Brain microvascular endothelial cell (primary cell): ENCODE results near the gene ADGRA1.

ENCODE experiments used
- DNase-seq: peaks from one replicate; pipeline ENCODE4 v3.0.0-alpha.2; 2020
- H3K27ac ChIP-seq: fragments of 250-450 bp; sonication (Bioruptor Pico); 2 replicates; pipeline ENCODE4 v1.5.1; 2020; ENCODE audit warnings: mild to moderate bottlenecking, moderate library complexity
- H3K27me3 ChIP-seq: fragments of 250-450 bp; sonication (Bioruptor Pico); replicated peaks from 2 replicates; pipeline ENCODE4 v1.5.1; 2020; ENCODE audit warnings: mild to moderate bottlenecking
- H3K36me3 ChIP-seq: fragments of 250-450 bp; sonication (Bioruptor Pico); replicated peaks from 2 replicates; pipeline ENCODE4 v1.5.1; 2020; ENCODE audit warnings: mild to moderate bottlenecking
- H3K4me3 ChIP-seq: 2 replicates; pipeline ENCODE4 v1.5.1; 2011; ENCODE audit warnings: low read depth, mild to moderate bottlenecking, control low read depth, low read length, moderate library complexity
- CTCF ChIP-seq: IDR thresholded peaks from 2 replicates; pipeline ENCODE4 v1.5.1; 2011; ENCODE audit warnings: low read depth, mild to moderate bottlenecking, moderate library complexity, low read length, control low read depth, inconsistent platforms; ENCODE audit errors: missing control alignments
- in situ Hi-C: cut with HindIII; loops from 2 replicates; pipeline ENCODE4 v1.10.0; 2017; ENCODE audit warnings: low sequenced_read_pairs, low pct_ligation_motif_present

Gene ADGRA1

GRCh38 chr10:133056651-133057178 lies 31.0 kb upstream of the ADGRA1 start:
- no peaks in the 10 kb centered on the region for H3K27me3 ChIP-seq
- H3K4me3 ChIP-seq, result no peak overlapping the region
- no peak for DNase-seq
- in situ Hi-C loops, result no loop called here
- no peak overlapping the region for H3K27ac ChIP-seq
- no peaks in the 10 kb centered on the region for H3K36me3 ChIP-seq
- no peak for TF ChIP-seq CTCF

- Histone ChIP-seq H3K36me3 (no peaks in the 10 kb centered on the region), H3K27ac (no peak overlapping the region), H3K27me3 (no peaks in the 10 kb centered on the region), H3K4me3 (no peak overlapping the region)
- no peak for TF ChIP-seq CTCF
- in situ Hi-C loops, result no loop called here
- DNase-seq, result no peak
These were observed 29.2 kb upstream of the ADGRA1 start for GRCh38 chr10:133058331-133059092.

GRCh38 chr10:133059093-133059470 lies 28.6 kb upstream of the ADGRA1 start:
- DNase-seq, result no peak
- TF ChIP-seq CTCF, result no peak
- H3K4me3 ChIP-seq, result no peak overlapping the region
- H3K36me3 ChIP-seq, result no peaks in the 10 kb centered on the region
- H3K27me3 ChIP-seq, result no peaks in the 10 kb centered on the region
- H3K27ac ChIP-seq, result no peak overlapping the region
- in situ Hi-C loops, result no loop called here

DNA sequence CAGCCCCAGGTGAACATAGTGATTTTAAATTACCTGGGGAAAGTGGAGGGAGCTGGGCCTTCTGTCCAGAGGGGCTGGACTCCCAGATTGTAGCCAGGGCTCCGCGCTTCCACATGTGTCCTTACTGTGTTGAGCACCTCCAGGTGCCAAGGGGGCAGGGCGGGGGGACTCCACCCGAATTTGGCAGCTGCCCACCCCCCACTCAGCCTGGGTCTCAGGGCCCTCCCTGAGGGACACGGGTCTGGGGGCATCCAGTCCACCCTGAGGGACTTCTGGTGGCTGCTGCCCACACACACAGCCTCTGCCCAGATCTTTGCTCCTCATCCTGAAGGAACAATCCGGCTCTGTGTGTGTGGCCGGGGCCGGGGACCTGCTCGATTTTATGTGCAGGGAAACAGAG lies 28.2 kb upstream of the ADGRA1 start:
- Histone ChIP-seq H3K27me3 (no peaks in the 10 kb centered on the region), H3K27ac (no peak overlapping the region), H3K36me3 (no peaks in the 10 kb centered on the region), H3K4me3 (no peak overlapping the region)
- DNase-seq, result no peak
- no peak for TF ChIP-seq CTCF
- in situ Hi-C loops, result no loop called here

GRCh38 chr10:133060022-133060421 lies 27.7 kb upstream of the ADGRA1 start:
- no peak for TF ChIP-seq CTCF
- no peak overlapping the region for H3K4me3 ChIP-seq
- in situ Hi-C loops, result no loop called here
- H3K27me3 ChIP-seq, result no peaks in the 10 kb centered on the region
- no peaks in the 10 kb centered on the region for H3K36me3 ChIP-seq
- DNase-seq, result no peak
- no peak overlapping the region for H3K27ac ChIP-seq

GRCh38 chr10:133060466-133060865 lies 27.3 kb upstream of the ADGRA1 start:
- TF ChIP-seq CTCF, result no peak
- Histone ChIP-seq H3K27me3 (no peaks in the 10 kb centered on the region), H3K4me3 (no peak overlapping the region), H3K27ac (no peak overlapping the region), H3K36me3 (no peaks in the 10 kb centered on the region)
- in situ Hi-C loops, result no loop called here
- DNase-seq, result no peak
